Testis (tissue), 3 donors: Measurements from ENCODE around the gene CHRNA1. TPM values are rescaled to one million over a fixed set of nuclear protein-coding genes. Genes with fewer than 3 reads are reported as not detected.

ENCODE experiments used
- DNase-seq: peaks from one replicate; pipeline ENCODE4 v3.0.0-alpha.2; 2019
- H3K27ac ChIP-seq, 2 donors: fragments of 200-600 bp; sonication (generic); one replicate each; pipeline ENCODE4 v1.5.1; 2019
- H3K27me3 ChIP-seq: fragments of 200-600 bp; sonication (generic); one replicate; pipeline ENCODE4 v1.5.1; 2019
- H3K36me3 ChIP-seq: fragments of 200-600 bp; sonication (generic); one replicate; pipeline ENCODE4 v1.5.1; 2017; ENCODE audit warnings: low read depth; ENCODE audit errors: missing control alignments
- H3K4me1 ChIP-seq: fragments of 200-600 bp; sonication (generic); one replicate; pipeline ENCODE4 v1.5.1; 2019
- H3K4me3 ChIP-seq, 2 donors: fragments of 200-600 bp; sonication (generic); one replicate each; pipeline ENCODE4 v1.5.1; 2017 to 2019
- H3K9me3 ChIP-seq: fragments of 200-600 bp; sonication (generic); one replicate; pipeline ENCODE4 v1.5.1; 2017
- CTCF ChIP-seq, 3 experiments: fragments of 450-650 bp in 2 of 3; fragments of 200-600 bp in 1 of 3; sonication (generic) in 1 of 3; IDR thresholded peaks; one replicate each; pipeline ENCODE4 v1.5.1; 2016 to 2019; ENCODE audit warnings: antibody characterized with exemption in 3 of 3, mild to moderate bottlenecking in 2 of 3, moderate library complexity in 1 of 3
- POLR2A ChIP-seq: fragments of 450-650 bp; IDR thresholded peaks from one replicate; pipeline ENCODE4 v1.6.1; 2017; ENCODE audit warnings: antibody characterized with exemption, mild to moderate bottlenecking, moderate library complexity
- WGBS, 2 donors: methylation state at CpG; one replicate each; pipeline ENCODE4 v1.1.5; 2018; 5-methylcytosine and 5-hydroxymethylcytosine counted together
- intact Hi-C: fragments of 100-400 bp; cut with DNase I; formaldehyde crosslinking; loops from one replicate; pipeline ENCODE4 v1.15.1; 2023; ENCODE audit warnings: low total_unique reads
- polyA plus RNA-seq: library from polyadenylated mRNA; stranded (reverse); fragments of 350-450 nt; fragmentation: Illumina TruSeq; extraction: RNeasy Lipid Tissue Mini Kit (QIAGEN cat#74804); gene quantifications from one replicate; pipeline ENCODE4 v1.2.3, GENCODE V29; 2014; ENCODE audit warnings: low read depth, low replicate concordance; ENCODE audit not compliant: insufficient read depth
- total RNA-seq, 2 donors: library from RNA; depleted of rRNA; stranded (reverse); fragments of >200 nt; gene quantifications; one replicate each; pipeline ENCODE4 v1.2.3, GENCODE V29; 2016

CHRNA1 gene
- total and polyA plus RNA-seq, 3 donors from 2014 or later, result 0.25 to 2.7 (median 1.2) TPM

DNA sequence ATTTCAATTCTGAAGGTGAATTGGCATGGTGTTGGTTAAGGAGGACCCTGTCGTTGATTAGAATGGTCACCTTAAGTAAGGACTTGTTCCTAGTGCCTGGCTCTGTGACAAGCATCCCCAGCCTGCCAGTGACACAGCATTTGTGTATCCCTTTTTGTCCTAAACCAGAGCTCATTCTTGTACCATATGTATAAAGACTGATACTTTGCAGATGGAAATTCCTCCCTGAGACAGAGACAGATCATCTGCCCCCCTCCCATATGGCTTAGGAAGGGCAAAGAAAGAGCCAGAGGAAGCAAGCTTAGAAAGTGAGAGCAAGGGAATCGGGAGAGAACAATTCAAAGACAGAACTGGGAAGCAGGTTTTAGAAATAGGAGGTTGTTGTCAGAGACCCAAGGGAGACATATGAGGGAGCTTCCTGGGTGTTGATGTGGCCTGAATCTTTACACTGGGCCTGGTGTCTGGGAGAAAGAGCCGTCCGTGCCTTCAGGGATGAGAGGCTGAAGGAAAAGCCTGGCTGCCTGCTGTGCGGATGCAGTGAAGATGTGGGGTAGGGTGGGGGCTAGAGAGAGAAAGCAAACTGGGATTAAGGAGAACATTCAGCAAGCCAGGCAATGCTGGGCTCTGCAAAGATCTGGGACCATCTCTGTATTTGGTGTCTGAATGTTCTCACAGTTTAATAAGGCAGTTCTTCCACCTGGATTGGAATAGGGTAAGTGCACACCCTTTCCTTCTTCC, 13.2 kb upstream of the CHRNA1 start:
- H3K36me3 ChIP-seq, result no peaks in the 10 kb centered on the region
- H3K4me3 ChIP-seq, result no peak overlapping the region
- no peak overlapping the region for H3K27ac ChIP-seq
- H3K9me3 ChIP-seq, result no peaks in the 10 kb centered on the region
- peaks cover 11% of the 10 kb centered on the region for H3K4me1 ChIP-seq
- no peaks in the 10 kb centered on the region for H3K27me3 ChIP-seq
- no peak for DNase-seq
- 78 to 89% methylated on average over 5 of the region's 5 CpGs for whole genome bisulfite sequencing, 2 donors
- intact Hi-C loops, result no loop called here
- no peak for TF ChIP-seq POLR2A
- no peak for TF ChIP-seq CTCF (IDR thresholded peaks at IDR 0.05)

GRCh38 chr2:174776675-174777074, 12.4 kb upstream of the CHRNA1 start:
- Histone ChIP-seq H3K27me3 (no peaks in the 10 kb centered on the region), H3K27ac (no peak overlapping the region), H3K4me3 (no peak overlapping the region), H3K4me1 (peaks cover 3% of the 10 kb centered on the region), H3K9me3 (no peaks in the 10 kb centered on the region), H3K36me3 (no peaks in the 10 kb centered on the region)
- TF ChIP-seq CTCF (IDR thresholded peaks at IDR 0.05), result no peak
- TF ChIP-seq POLR2A, result no peak
- 69 to 74% methylated on average over 3 of the region's 3 CpGs for WGBS, 2 donors
- no peak for DNase-seq
- intact Hi-C loops, result no loop called here

- TF ChIP-seq CTCF (IDR thresholded peaks at IDR 0.05) (no peak), POLR2A (no peak)
- Histone ChIP-seq H3K4me1 (no peaks in the 10 kb centered on the region), H3K27ac (no peak overlapping the region), H3K27me3 (no peaks in the 10 kb centered on the region), H3K4me3 (no peak overlapping the region), H3K36me3 (no peaks in the 10 kb centered on the region), H3K9me3 (no peaks in the 10 kb centered on the region)
- DNase-seq, result no peak
- 79 to 86% methylated on average over 6 of the region's 6 CpGs for WGBS, 2 donors
- intact Hi-C loops, result no loop called here
Measured at GRCh38 chr2:174776223-174776622, 12.0 kb upstream of the CHRNA1 start.

- no peak overlapping the region for H3K4me3 ChIP-seq
- no peaks in the 10 kb centered on the region for H3K9me3 ChIP-seq
- H3K36me3 ChIP-seq, result no peaks in the 10 kb centered on the region
- DNase-seq, result no peak
- no peak for TF ChIP-seq POLR2A
- no peak for TF ChIP-seq CTCF (IDR thresholded peaks at IDR 0.05)
- no peaks in the 10 kb centered on the region for H3K4me1 ChIP-seq
- WGBS, 2 donors, result 84 to 85% methylated on average over 4 to 5 of the region's 5 CpGs
- H3K27me3 ChIP-seq, result no peaks in the 10 kb centered on the region
- intact Hi-C loops, result no loop called here
- H3K27ac ChIP-seq, result no peak overlapping the region
Measured at GRCh38 chr2:174775571-174775980, 11.3 kb upstream of the CHRNA1 start.

GRCh38 chr2:174774886-174775285, 10.6 kb upstream of the CHRNA1 start:
- intact Hi-C loops, result no loop called here
- Histone ChIP-seq H3K27ac (no peak overlapping the region), H3K27me3 (no peaks in the 10 kb centered on the region), H3K36me3 (no peaks in the 10 kb centered on the region), H3K9me3 (no peaks in the 10 kb centered on the region), H3K4me3 (no peak overlapping the region), H3K4me1 (no peaks in the 10 kb centered on the region)
- 88 to 90% methylated on average over 4 of the region's 4 CpGs for WGBS, 2 donors
- TF ChIP-seq CTCF (IDR thresholded peaks at IDR 0.05) (no peak), POLR2A (no peak)
- DNase-seq, result no peak
